ENCODE results near the gene ANK2. TPM values are rescaled to one million over a fixed set of nuclear protein-coding genes. Genes with fewer than 3 reads are reported as not detected.

The ANK2 gene
- total and polyA plus RNA-seq, 2 experiments from 2014 or later: 7.7 to 40.4 TPM

GRCh38 chr4:113031212-113031611, 18.2 kb upstream of the ANK2 start:
- no peak for TF ChIP-seq ZNF114 (CRISPR knock-in tag; IDR thresholded peaks at IDR 0.05)
- no peak for TF ChIP-seq ZNF331 (CRISPR knock-in tag; IDR thresholded peaks at IDR 0.05; ENCODE audit: low read depth)
- TF ChIP-seq NANOG (IDR thresholded peaks at IDR 0.05; ENCODE audit: borderline replicate concordance): no peak
- TF ChIP-seq STAT1 (IDR thresholded peaks at IDR 0.05; ENCODE audit: unreplicated experiment): no peak
- TF ChIP-seq EZH2 (IDR thresholded peaks at IDR 0.05; ENCODE audit: low read depth, unreplicated experiment): no peak
- no peak for TF ChIP-seq ZNF462 (CRISPR knock-in tag; IDR thresholded peaks at IDR 0.05)
- no peak for TF ChIP-seq ETS1 (IDR thresholded peaks at IDR 0.05)
- no peak for TF ChIP-seq CTCF (conservative IDR thresholded peaks at IDR 0.05; ENCODE audit: low read depth in 2 of 2)
- Histone ChIP-seq H3K4me3 (no peak overlapping the region), H3K9me2 (ENCODE audit: insufficient read depth) (no peaks in the 10 kb centered on the region), H4K20me1 (replicated peaks; ENCODE audit: insufficient read depth) (no peaks in the 10 kb centered on the region), H3K36me3 (ENCODE audit: insufficient read depth) (no peaks in the 10 kb centered on the region), H3K4me2 (no peak overlapping the region), H3K27me3 (ENCODE audit: insufficient read depth) (no peaks in the 10 kb centered on the region), H3K4me1 (ENCODE audit: insufficient read depth) (peaks cover 7% of the 10 kb centered on the region), H3F3A (replicated peaks; ENCODE audit: low read depth) (no peaks in the 10 kb centered on the region), H2AFZ (no peak overlapping the region), H3K27ac (ENCODE audit: low read depth) (no peak overlapping the region), H3K79me2 (replicated peaks; ENCODE audit: insufficient read depth) (no peaks in the 10 kb centered on the region)
- DNase-seq (ENCODE audit: low spot score) (no peak), ATAC-seq (no peak)
- no peaks in the 10 kb centered on the region for H3K9me3 Mint-ChIP-seq
- peaks cover 5% of the 10 kb centered on the region for H3K27me3 Mint-ChIP-seq (ENCODE audit: insufficient read depth, low read depth, poor library complexity)
- H3K36me3 Mint-ChIP-seq (ENCODE audit: low read depth): no peaks in the 10 kb centered on the region; the same call in 2 of the 3 replicates
- H3K4me3 Mint-ChIP-seq: no peak overlapping the region
- H3K4me1 Mint-ChIP-seq: peaks cover 29% of the 10 kb centered on the region
- H3K27ac Mint-ChIP-seq: no peak overlapping the region
